SK-N-MC (cell line): Measurements from ENCODE around the gene TUBD1.
A peak's percentile ranks its signal among the peaks of the same experiment; 100 is the strongest.
"Not testable (repeated sequence)": the region's sequence is repeated elsewhere in the genome, so short reads cannot be mapped to it uniquely, and the experiment has no call there.

ENCODE experiments used
- DNase-seq: peaks from one replicate; pipeline ENCODE4 v3.0.0-alpha.2; 2011; ENCODE audit warnings: low read depth, low spot score
- H3K27ac ChIP-seq: fragments of 200-600 bp; sonication (generic); 2 replicates; pipeline ENCODE4 v1.5.1; 2016; ENCODE audit warnings: mixed run types
- H3K36me3 ChIP-seq: fragments of 200-600 bp; sonication (generic); 2 replicates; pipeline ENCODE4 v1.6.1; 2017; ENCODE audit warnings: antibody characterized with exemption, low read length, mixed read lengths; ENCODE audit not compliant: insufficient read depth
- H3K4me3 ChIP-seq: fragments of 200-600 bp; sonication (generic); 2 replicates; pipeline ENCODE4 v1.5.1; 2016
- H3K9ac ChIP-seq: fragments of 200-600 bp; sonication (generic); 2 replicates; pipeline ENCODE4 v1.8.0; 2017; ENCODE audit warnings: mixed run types, mixed read lengths; ENCODE audit not compliant: insufficient read length
- H3K9me3 ChIP-seq: fragments of 200-600 bp; sonication (generic); 2 replicates; pipeline ENCODE4 v1.6.1; 2017; ENCODE audit warnings: low read depth, mild to moderate bottlenecking, antibody characterized with exemption, low read length, moderate library complexity, mixed read lengths
- EZH2 ChIP-seq: fragments of 200-600 bp; sonication (generic); IDR thresholded peaks from one replicate; pipeline ENCODE4 v1.6.1; 2017; ENCODE audit warnings: antibody characterized with exemption
- FOXP2 ChIP-seq: optimal IDR thresholded peaks from 2 replicates; pipeline ENCODE3; 2011; ENCODE audit warnings: mild to moderate bottlenecking, moderate library complexity; ENCODE audit not compliant: insufficient read depth; ENCODE audit errors: extremely low read length, control extremely low read depth
- POLR2AphosphoS5 ChIP-seq: IDR thresholded peaks from 2 replicates; pipeline ENCODE4 v1.6.1; 2012; ENCODE audit warnings: mild to moderate bottlenecking, low read depth, low read length, borderline replicate concordance

Gene TUBD1

DNA sequence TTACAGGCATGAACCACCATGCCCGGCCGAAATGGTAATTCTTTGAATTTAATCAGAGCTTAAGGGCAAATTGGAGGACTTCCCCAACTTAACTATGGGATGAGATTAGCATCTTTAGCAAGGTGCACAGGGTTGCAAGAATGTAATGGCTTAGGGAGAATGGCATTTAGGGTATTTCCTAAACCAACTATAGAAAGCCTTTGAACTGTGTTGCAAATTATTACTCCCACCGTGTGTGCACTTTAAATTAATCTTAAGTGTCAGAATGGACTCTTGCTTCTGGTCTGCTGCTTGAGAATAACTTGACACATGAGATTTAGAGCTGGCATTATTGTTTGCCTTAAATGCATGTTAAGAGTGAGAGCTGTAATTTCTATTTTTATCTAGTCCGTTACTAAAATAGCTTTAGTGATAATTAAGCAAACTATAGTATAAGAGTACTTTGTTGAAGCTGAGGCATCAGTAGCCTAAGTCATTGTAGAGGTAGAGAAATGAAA is 59.8 kb downstream of the TUBD1 start:
- no peak for DNase-seq
- H3K4me3 ChIP-seq = no peak overlapping the region
- TF ChIP-seq FOXP2 (no peak), POLR2AphosphoS5 (no peak), EZH2 (no peak)
- no peak overlapping the region for H3K9ac ChIP-seq
- H3K27ac ChIP-seq = no peak overlapping the region
- H3K36me3 ChIP-seq = no peaks in the 10 kb centered on the region
- H3K9me3 ChIP-seq = no peaks in the 10 kb centered on the region

DNA sequence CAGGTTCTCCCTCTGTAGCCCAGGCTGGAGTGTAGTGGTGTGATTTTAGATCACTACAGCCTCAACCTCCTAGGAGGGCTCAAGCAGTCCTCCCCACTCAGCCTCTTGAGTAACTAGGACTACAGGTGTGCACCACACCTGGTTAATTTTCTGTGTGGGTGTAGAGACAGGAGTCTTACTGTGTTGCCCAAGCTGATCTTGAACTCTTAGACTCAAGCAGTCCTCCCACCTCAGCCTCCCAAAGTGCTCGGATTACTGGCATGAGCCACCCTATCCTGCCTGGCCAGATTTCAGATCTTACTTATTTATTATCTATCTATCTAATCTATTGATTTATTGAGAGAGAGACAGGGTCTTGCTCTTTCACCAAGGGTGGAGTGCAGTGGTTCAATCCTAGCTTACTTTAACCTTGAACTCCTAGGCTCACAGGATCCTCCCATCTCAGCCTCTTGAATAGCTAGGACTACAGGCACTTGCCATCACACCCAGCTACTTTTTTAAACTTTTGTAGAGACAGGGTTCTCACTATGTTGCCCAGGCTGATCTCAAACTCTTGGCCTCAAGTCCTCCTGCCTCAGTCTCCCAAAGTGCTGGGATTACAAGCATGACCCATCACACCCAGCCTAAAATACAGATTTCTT is 61.8 kb downstream of the TUBD1 start:
- TF ChIP-seq EZH2 (no peak), FOXP2 (no peak), POLR2AphosphoS5 (no peak)
- Histone ChIP-seq H3K4me3 (no peak overlapping the region), H3K9me3 (no peaks in the 10 kb centered on the region), H3K27ac (no peak overlapping the region), H3K9ac (no peak overlapping the region), H3K36me3 (no peaks in the 10 kb centered on the region)
- DNase-seq = no peak

DNA sequence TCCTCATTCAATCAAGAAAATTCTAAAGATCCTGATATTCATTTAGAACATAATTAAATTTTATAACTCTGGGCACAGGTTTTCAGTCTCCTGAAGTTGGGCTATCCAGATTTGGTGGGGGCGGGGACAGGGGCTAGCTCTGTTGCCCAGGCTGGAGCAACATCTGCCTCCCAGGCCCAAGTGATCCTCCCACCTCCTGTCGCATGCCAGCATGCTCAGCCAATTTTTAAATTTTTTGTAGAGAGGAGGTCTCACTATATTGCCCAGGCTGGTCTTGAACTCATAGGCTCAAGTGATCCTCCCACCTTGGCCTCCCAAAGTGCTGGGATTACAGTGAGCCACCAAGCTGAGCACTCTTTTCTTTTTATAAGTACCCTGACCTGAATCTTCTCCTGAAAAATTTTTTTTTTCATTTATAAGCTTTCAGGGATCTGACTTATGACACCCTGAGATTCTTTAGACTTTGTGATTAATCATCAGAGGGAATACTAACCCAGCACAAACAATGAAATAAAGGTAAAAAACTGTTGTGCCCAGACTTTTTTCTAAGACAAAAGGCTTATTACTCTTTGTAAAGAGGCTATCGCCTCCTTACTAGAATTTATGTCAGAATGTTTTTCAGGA is 62.6 kb downstream of the TUBD1 start:
- H3K4me3 ChIP-seq = peak overlapping the region; percentile 53
- H3K9me3 ChIP-seq = no peaks in the 10 kb centered on the region
- no peak for DNase-seq
- no peaks in the 10 kb centered on the region for H3K36me3 ChIP-seq
- H3K27ac ChIP-seq = peak overlapping the region; percentile 80
- H3K9ac ChIP-seq = no peak overlapping the region
- TF ChIP-seq POLR2AphosphoS5 (no peak), FOXP2 (no peak), EZH2 (no peak)

DNA sequence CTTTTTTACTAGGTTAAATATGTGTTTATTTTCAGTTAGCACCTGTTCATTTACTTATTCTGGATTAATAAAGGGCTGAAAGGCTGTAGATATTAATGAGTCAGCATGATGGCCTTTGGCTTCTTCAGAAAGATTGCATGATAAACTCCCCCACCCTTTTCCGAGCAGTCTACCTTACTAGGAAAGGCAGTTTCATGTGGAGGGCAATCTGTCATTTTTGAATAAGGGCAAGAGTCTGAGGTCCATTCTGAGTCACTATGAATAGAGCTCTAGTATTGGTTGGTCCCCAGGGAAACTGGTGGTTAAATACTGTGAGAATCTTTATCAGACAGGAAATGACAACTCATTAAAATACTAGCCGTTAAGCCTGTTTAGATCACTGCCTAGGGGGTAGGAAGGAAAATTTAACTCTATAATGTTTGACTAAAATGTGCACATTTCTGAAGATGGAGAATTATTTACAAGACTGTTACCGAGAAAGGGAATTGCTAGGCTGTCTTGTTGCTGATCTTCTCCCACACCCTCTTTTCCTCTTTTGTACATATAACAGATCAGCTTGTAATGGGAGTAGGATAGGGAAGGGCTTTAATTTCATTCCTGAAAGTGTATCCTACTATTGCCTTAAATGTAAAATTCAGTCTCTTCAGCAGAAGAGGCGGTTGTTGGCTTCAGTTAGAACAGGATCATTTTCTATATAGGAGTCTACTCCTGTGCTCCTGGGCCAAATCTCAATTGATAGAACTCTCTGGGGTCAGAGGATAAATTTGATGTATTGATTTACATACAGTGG is 63.3 kb downstream of the TUBD1 start:
- DNase-seq = peak; percentile 98

GRCh38 chr17:59828819-59829216 is 63.9 kb downstream of the TUBD1 start:
- not testable (repeated sequence) for H3K36me3 ChIP-seq, H3K9me3 ChIP-seq, DNase-seq, H3K9ac ChIP-seq
- H3K4me3 ChIP-seq = peak overlapping the region; percentile 53
- peak overlapping the region; percentile 4; the same call in 1 of the 2 replicates for H3K27ac ChIP-seq

More for the DNA sequence above, 63.3 kb downstream of the TUBD1 start:
- no peak overlapping the region for H3K9ac ChIP-seq
- TF ChIP-seq POLR2AphosphoS5 (peak; percentile 56; the same call in 1 of the 2 replicates), FOXP2 (no peak)
- H3K4me3 ChIP-seq = peak overlapping the region; percentile 53
- peak overlapping the region; percentile 80 for H3K27ac ChIP-seq
- no peaks in the 10 kb centered on the region for H3K9me3 ChIP-seq
- H3K36me3 ChIP-seq = no peaks in the 10 kb centered on the region

GRCh38 chr17:59828478-59828760 is 64.3 kb downstream of the TUBD1 start:
- Histone ChIP-seq H3K9ac (no peak overlapping the region), H3K4me3 (no peak overlapping the region; the same call in 1 of the 2 replicates), H3K36me3 (no peaks in the 10 kb centered on the region), H3K9me3 (no peaks in the 10 kb centered on the region), H3K27ac (no peak overlapping the region)
- TF ChIP-seq POLR2AphosphoS5 = no peak
- no peak for TF ChIP-seq FOXP2
- no peak for TF ChIP-seq EZH2
- no peak for DNase-seq

DNA sequence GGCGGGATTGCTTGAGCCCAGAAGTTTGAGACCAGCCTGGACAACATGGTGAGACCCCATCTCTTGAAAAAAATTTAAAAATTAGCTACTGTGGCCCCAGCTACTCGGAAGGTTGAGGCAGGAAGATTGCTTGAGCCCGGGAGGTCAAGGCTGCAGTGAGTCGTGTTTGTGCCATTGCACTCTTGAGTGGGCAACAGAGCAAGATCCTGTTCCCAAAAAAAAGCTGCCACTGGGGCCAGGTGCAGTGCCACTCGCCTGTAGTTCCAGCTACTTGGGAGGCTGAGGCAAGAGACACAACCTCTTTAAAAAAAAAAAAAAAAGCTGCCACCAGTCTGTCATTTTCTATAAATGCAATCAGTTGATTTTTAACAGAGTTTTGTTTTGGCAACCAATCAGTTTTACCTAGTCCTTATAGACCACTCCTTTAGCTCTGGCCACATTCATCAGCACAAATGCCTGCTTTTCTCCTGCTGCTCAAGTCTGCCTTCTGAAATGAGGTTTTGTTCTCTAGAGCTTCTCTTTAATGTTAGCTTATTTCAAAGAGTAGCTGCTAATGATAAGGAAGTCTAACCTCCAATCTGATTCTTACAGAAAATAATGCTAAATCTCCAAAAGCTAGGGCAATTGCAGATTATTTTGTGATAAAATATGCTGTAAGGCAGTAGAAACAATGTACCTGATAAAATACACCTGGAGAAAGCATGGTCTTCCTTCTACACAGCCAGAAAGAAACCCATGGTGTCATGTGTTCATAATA is 64.8 kb downstream of the TUBD1 start:
- TF ChIP-seq EZH2 = no peak
- no peak for TF ChIP-seq POLR2AphosphoS5
- TF ChIP-seq FOXP2 = no peak
- H3K4me3 ChIP-seq = no peak overlapping the region
- no peaks in the 10 kb centered on the region for H3K36me3 ChIP-seq
- DNase-seq = no peak
- H3K9me3 ChIP-seq = no peaks in the 10 kb centered on the region
- no peak overlapping the region for H3K27ac ChIP-seq
- no peak overlapping the region for H3K9ac ChIP-seq
